Testis (tissue), 2 donors: Measurements from ENCODE around the gene PRAMEF33.
"Not testable (repeated sequence)": the region's sequence is repeated elsewhere in the genome, so short reads cannot be mapped to it uniquely, and the experiment has no call there.

Source experiments
- CTCF ChIP-seq, 3 experiments: fragments of 450-650 bp in 2 of 3; fragments of 200-600 bp in 1 of 3; sonication (generic) in 1 of 3; IDR thresholded peaks; one replicate each; pipeline ENCODE4 v1.5.1; 2016 to 2019; ENCODE audit warnings: antibody characterized with exemption in 3 of 3, mild to moderate bottlenecking in 2 of 3, moderate library complexity in 1 of 3
- POLR2A ChIP-seq: fragments of 450-650 bp; IDR thresholded peaks from one replicate; pipeline ENCODE4 v1.6.1; 2017; ENCODE audit warnings: antibody characterized with exemption, mild to moderate bottlenecking, moderate library complexity

DNA sequence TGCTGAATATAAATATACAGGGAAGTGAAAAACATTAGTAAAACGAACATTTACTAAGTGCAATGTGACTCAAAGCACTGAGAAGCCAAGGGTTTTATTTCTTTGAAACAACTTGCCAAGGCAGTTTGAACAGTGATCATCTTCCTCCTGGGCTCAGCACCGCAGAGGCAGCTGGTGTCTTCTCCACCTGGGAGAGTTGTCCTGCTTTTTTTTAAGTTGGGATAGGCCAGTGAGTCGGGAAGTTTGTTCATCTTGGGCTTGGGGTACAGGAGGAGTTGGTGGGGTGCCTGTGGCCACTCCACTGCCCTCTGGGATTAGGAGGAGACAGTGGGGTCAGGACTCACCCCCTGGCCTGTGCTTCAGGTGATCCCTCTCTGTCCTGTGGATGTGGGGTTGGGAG, 14.3 kb upstream of the PRAMEF33 start:
- not testable (repeated sequence) for TF ChIP-seq POLR2A; CTCF (IDR thresholded peaks at IDR 0.05)
